C4-2B (cell line): ENCODE measurements around the gene AGO4.
"Not testable (repeated sequence)": the region's sequence is repeated elsewhere in the genome, so short reads cannot be mapped to it uniquely, and the experiment has no call there.

Source experiments
- H3K27ac ChIP-seq: fragments of 450-650 bp; 2 replicates; pipeline ENCODE4 v1.5.1; 2017
- ZFX ChIP-seq: fragments of 450-650 bp; IDR thresholded peaks from 2 replicates; pipeline ENCODE4 v1.6.1; 2017
- TF ChIP-seq, protein P1 (sequence below): fragments of 450-650 bp; conservative IDR thresholded peaks from 2 replicates; pipeline ENCODE4 v1.5.1; 2017; ENCODE audit warnings: mild to moderate bottlenecking

The AGO4 gene

DNA sequence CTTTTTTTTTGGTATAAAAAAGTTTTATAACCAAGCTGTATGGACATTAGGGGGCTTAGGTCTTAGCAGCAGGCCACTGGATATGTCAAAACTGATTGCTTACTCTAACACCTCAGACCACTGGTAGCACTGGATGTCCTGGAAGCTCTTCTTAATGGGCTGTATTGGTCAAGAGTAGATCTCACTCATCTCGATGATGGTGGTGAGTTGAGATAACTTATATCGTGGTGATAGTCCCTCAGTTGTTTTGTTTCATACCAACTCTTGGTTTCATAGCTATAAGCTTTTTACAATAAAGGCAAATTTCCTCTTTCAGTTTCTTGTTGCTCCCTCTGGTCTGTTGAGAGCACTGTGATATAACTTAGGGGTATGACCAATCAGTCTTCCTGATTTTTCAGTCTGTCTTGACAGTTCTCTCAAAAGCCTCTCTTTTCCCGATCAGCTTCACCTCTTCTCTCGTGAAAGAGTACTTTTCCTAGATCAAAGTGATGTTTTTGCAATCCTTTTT, 65.5 kb downstream of the AGO4 start:
- no peak overlapping the region for H3K27ac ChIP-seq
- no peak for TF ChIP-seq ZFX
- TF ChIP-seq, protein P1, sequence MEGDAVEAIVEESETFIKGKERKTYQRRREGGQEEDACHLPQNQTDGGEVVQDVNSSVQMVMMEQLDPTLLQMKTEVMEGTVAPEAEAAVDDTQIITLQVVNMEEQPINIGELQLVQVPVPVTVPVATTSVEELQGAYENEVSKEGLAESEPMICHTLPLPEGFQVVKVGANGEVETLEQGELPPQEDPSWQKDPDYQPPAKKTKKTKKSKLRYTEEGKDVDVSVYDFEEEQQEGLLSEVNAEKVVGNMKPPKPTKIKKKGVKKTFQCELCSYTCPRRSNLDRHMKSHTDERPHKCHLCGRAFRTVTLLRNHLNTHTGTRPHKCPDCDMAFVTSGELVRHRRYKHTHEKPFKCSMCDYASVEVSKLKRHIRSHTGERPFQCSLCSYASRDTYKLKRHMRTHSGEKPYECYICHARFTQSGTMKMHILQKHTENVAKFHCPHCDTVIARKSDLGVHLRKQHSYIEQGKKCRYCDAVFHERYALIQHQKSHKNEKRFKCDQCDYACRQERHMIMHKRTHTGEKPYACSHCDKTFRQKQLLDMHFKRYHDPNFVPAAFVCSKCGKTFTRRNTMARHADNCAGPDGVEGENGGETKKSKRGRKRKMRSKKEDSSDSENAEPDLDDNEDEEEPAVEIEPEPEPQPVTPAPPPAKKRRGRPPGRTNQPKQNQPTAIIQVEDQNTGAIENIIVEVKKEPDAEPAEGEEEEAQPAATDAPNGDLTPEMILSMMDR, result no peak

DNA sequence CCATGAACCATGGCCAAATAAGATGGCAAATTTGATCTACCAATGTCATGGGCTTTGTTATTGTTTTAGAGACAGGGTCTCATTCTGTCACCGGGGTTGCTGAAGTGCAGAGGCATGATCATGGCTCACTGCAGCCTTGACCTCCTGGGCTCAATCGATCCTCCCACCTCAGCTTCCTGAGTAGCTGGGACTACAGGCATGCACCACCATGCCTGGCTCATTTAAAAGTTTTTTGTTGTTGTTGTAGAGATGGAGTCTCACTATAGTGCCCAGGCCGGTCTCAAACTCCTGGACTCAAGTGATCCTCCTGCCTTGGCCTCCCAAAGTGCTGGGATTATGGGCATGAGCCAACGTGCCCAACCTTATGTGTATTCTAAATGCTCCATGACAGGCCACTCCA, 66.3 kb downstream of the AGO4 start:
- TF ChIP-seq ZFX, result peak; percentile 9; the same call in 1 of the 2 replicates
- not testable (repeated sequence) for H3K27ac ChIP-seq

DNA sequence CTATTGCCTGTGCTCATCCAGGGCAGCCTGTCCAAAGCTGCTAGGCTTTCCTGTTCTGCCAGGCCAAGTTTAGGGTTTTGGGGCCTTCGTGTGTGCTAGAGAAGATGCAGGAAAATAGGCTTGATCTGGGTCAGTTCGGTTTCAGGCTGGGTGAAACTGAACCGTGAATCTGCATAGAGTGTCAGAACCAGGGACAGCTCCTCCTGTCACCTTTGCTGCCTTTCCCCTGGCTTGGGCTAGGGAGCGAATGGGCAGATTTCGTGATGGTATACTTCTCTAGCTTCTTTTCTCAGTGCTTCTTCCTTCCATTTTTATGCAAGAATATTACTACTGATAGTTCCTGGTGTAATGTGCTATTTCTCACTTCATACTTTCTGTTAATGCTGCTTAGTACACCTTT, 69.2 kb downstream of the AGO4 start:
- no peak for TF ChIP-seq ZFX
- TF ChIP-seq, protein P1, result no peak
- H3K27ac ChIP-seq, result no peak overlapping the region

DNA sequence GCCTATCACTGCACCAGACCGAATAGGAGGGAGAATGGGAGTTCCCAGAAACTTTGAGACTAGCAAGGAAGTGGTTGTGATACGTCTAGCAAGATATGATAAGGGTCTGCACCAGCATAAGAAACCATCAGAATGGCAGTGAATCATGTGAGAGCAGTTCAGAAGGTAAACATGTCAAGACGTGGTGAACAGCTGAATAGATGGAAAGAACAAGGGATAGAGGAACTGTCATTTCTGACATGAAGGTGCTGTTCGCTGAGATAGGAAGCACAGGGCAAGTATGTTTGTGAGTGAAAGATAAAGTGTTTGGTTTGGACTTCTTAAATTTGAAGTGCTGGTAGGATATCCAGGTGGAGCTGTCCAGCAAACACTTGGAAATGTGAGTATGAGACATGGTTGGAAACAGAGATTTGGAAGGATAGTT, 74.0 kb downstream of the AGO4 start:
- TF ChIP-seq ZFX, result no peak
- TF ChIP-seq, protein P1, result no peak
- no peak overlapping the region for H3K27ac ChIP-seq

DNA sequence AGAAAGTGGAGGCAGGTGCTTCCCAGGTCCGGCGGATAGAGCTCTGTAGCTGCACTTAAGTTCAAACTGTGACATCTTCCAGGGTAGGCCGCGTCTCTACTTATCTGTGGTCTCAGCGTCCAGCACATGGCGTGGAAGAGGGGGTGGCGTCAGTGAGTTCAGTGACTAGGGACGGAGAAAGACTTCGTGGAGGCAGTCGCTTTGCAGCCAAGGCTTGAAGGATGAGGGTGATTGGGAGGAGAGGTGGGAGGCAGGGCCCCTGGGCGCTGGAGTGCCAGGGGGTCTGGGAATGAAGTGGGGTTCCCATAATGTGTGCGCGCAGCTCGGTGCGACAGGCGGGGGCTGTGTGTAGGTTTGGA, 74.7 kb downstream of the AGO4 start:
- TF ChIP-seq ZFX, result no peak
- TF ChIP-seq, protein P1, result no peak
- H3K27ac ChIP-seq, result peak overlapping the region; percentile 78; the same call in 1 of the 2 replicates

DNA sequence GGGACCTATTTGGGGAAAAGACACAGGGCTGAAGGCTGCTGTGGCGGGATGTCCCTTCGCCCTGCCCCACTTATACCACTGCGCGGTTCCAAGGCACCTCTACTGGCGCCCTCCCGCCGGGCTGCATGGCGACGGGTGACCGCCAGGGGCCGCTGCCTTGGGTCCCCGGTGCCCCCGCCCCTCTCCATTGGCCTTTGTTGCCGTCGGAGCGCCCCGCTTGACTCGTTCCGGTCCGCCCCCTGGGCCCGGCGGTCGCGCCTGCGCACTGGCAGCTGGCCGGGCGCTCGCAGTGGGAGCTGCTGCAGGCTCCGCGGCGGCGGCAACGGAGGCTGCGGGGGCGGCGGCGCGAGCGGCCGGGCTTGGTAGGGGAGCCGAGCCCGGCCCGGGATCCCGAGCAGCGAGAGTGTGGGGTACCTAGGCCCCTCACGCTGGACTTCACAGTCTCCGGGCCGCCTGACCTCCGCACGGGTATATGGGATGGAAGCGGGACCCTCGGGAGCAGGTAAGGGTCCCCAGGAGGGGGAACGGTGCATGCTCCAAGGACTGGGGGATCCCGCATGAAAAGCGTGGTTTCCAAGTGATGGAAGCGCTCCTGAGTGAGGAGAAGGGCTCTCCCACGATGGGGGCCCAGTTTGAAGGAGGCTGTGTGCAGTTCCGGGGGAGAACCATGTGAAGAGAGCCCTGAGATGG, 75.3 kb downstream of the AGO4 start, which contains the start of gene AGO1:
Gene AGO1, plus strand, starts transcription at position 265 of the 690 bp plus-strand sequence. Its CDS starts 213 bp downstream, at position 478.
- peak within 1 kb of the TSS; percentile 78 for H3K27ac ChIP-seq
- TF ChIP-seq, protein P1, result peak; percentile 99
- peak; percentile 65 for TF ChIP-seq ZFX

DNA sequence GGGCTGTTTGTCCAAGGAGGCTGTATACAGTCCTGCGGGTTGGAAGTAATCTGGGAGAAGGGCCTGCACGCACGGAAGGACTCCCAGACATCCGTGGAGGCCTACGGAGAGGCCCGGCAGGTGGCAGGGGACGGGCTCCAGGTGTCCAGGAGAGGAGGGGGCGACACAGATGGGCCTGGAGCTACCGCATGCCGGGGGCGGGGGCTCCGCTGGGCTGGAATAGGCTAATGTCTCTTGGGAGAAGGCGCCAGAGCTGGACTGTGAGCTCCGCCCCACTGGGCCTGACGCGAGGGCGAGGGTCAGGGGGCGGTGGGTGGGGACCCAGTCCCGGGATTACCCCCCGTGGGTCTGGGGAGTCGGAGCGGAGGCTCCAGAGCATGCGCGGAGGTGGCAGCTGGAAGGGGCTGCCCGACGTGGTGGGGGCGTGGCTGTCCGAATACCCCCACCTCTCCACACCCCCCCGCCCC, 75.9 kb downstream of the AGO4 start:
- peak overlapping the region; percentile 78 for H3K27ac ChIP-seq
- no peak for TF ChIP-seq ZFX
- TF ChIP-seq, protein P1, result no peak

DNA sequence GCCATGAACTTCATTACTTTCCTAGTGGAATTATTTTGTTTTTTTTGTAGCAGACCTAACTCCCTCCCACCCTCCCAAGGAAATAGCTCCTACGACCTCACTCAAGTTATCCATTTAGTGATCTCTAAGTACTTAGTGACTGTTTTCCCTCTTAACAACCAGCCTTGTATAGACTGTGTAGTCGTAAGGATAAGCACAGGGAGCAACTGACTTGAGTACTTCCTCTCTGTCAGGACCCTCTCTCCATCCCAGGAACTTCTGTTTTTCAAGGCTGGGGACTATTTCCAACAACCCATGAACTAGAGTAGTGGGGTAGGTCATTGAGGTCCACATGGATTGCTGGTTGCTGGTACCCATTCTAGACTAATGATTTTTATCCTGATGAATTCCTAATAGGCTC, 77.1 kb downstream of the AGO4 start:
- H3K27ac ChIP-seq, result no peak overlapping the region
- TF ChIP-seq, protein P1, result no peak
- TF ChIP-seq ZFX, result no peak
